NCI-H187 treated with DMSO at 0.1 percent for 48 hours (cell line): ENCODE data around the gene GPC3.

Source experiments
- DNase-seq: peaks from one replicate; lab custom pipeline; 2025; lab: John Stamatoyannopoulos, UW

GPC3 gene

GRCh38 chrX:133884430-133885394, 100.7 kb downstream of the GPC3 start:
- no peak for DNase-seq

GRCh38 chrX:133881893-133882292, 103.5 kb downstream of the GPC3 start:
- no peak for DNase-seq

- no peak for DNase-seq
Observed at GRCh38 chrX:133881007-133881406, 104.4 kb downstream of the GPC3 start.

GRCh38 chrX:133880032-133880443, 105.4 kb downstream of the GPC3 start:
- no peak for DNase-seq

GRCh38 chrX:133878710-133879109, 106.7 kb downstream of the GPC3 start:
- DNase-seq = no peak

GRCh38 chrX:133876646-133877045, 108.7 kb downstream of the GPC3 start:
- no peak for DNase-seq

- no peak for DNase-seq
Observed at GRCh38 chrX:133869270-133869669, 116.1 kb downstream of the GPC3 start.

- no peak for DNase-seq
Observed at GRCh38 chrX:133868682-133869081, 116.7 kb downstream of the GPC3 start.

- DNase-seq = no peak
Observed at GRCh38 chrX:133868250-133868649, 117.1 kb downstream of the GPC3 start.

GRCh38 chrX:133865761-133866471, 119.5 kb downstream of the GPC3 start:
- no peak for DNase-seq

GRCh38 chrX:133864236-133864635, 121.2 kb downstream of the GPC3 start:
- DNase-seq = no peak

GRCh38 chrX:133859860-133860259, 125.5 kb downstream of the GPC3 start:
- DNase-seq = no peak

- DNase-seq = no peak
Observed at GRCh38 chrX:133859336-133859735, 126.1 kb downstream of the GPC3 start.

- DNase-seq = no peak
Observed at GRCh38 chrX:133857640-133858269, 127.6 kb downstream of the GPC3 start.

- no peak for DNase-seq
Observed at GRCh38 chrX:133856819-133857218, 128.6 kb downstream of the GPC3 start.

- no peak for DNase-seq
Observed at GRCh38 chrX:133854290-133854689, 131.1 kb downstream of the GPC3 start.

- DNase-seq = no peak
Observed at GRCh38 chrX:133852837-133853356, 132.5 kb downstream of the GPC3 start.

GRCh38 chrX:133852401-133852800, 133.0 kb downstream of the GPC3 start:
- DNase-seq = no peak

GRCh38 chrX:133850399-133850798, 135.0 kb downstream of the GPC3 start:
- DNase-seq = no peak

GRCh38 chrX:133849676-133850075, 135.7 kb downstream of the GPC3 start:
- DNase-seq = no peak

GRCh38 chrX:133847340-133847994, 137.9 kb downstream of the GPC3 start:
- no peak for DNase-seq

GRCh38 chrX:133846311-133846710, 139.1 kb downstream of the GPC3 start:
- DNase-seq = no peak
